Measurements from ENCODE around the gene NRXN2.

The NRXN2 gene

GRCh38 chr11:64743591-64744543 is 20.9 kb upstream of the NRXN2 start, which contains the start of gene RASGRP2:
RASGRP2 (minus strand) TSS chr11:64744142; CDS start chr11:64742866, 1,276 bp downstream.
- no peak for DNase-seq (ENCODE audit: low read depth)

GRCh38 chr11:64742889-64743590 is 20.0 kb upstream of the NRXN2 start:
- DNase-seq (ENCODE audit: low read depth) = no peak

DNA sequence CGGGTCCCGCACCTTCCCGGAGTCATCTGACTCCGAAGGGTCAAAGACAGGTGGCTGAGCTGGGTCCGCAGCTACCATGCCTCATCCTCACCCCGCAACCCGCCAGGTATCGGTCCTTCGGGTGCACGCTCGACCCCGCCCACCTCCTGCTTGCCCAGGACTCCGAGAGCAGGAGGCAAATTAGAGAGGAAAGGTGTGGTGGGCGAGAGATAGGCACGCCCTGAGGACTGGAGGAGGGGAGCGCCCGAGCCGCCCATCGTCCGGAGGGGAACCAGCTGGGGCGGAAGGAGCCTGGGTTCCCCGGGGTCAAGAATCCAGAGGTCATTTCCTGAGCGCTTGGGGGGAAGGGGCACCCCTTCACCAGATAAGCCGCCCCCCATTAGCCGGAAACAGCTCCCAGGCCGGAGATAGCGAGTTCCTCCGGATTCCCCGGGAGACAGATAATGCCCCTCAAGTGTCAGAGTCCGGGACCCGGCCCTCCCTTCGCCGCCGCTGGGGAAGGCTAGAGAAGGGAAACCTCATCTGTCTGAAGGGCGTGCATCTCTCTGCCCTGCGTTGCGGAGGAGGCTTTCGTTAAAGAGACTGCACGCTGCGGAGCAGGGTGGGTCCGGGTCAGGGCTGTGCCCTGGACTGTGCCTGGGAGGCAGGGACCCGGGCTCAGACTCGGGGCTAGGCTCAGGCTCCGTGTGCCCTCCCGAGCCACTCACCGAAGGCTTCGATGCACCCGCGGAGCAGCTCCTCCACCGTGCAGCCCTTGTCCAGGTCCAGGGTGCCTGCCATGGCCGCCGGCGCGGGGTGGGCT is 19.3 kb upstream of the NRXN2 start:
- no peak for DNase-seq (ENCODE audit: low read depth)

DNA sequence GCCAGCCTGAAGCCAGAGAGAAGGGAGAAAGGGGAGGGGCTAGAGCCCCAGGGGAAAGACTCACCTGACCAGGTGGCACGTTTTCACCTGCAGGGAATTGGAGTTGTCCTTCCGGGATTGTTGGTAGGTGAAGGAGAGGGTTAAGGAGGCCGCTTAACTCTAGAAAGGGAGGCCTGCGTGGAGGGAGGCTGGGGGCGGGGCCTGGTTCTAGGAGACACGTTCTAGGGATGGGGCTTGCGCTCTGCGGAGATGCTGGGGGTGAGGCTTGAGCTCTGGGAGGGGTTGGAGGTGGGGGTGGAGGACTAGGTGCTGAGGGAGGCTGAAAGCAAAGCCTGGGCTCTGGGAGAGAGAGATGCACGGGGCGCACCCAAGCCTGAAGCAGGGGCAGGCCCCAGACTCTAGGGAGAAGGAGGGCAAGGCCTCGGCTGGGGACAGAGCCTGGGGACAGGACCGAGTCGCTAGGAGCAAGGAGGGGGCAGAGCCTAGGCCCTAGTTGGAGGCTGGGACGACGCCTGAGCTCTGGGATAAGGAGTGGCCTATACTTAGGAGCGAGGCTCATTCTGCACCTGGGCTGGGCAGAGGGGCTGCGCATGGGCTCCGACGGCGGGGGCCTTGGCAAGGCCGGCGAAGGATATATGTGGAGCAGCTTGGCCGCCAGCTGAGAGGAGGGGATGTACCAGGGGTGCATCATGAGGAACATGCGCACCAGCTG is 18.5 kb upstream of the NRXN2 start:
- no peak for DNase-seq (ENCODE audit: low read depth)

- DNase-seq (ENCODE audit: low read depth) = no peak
Measured at GRCh38 chr11:64739871-64740270, 16.9 kb upstream of the NRXN2 start.

GRCh38 chr11:64736654-64737053 is 13.7 kb upstream of the NRXN2 start:
- DNase-seq (ENCODE audit: low read depth) = no peak

- no peak for DNase-seq (ENCODE audit: low read depth)
Measured at GRCh38 chr11:64735725-64736259, 12.8 kb upstream of the NRXN2 start.

DNA sequence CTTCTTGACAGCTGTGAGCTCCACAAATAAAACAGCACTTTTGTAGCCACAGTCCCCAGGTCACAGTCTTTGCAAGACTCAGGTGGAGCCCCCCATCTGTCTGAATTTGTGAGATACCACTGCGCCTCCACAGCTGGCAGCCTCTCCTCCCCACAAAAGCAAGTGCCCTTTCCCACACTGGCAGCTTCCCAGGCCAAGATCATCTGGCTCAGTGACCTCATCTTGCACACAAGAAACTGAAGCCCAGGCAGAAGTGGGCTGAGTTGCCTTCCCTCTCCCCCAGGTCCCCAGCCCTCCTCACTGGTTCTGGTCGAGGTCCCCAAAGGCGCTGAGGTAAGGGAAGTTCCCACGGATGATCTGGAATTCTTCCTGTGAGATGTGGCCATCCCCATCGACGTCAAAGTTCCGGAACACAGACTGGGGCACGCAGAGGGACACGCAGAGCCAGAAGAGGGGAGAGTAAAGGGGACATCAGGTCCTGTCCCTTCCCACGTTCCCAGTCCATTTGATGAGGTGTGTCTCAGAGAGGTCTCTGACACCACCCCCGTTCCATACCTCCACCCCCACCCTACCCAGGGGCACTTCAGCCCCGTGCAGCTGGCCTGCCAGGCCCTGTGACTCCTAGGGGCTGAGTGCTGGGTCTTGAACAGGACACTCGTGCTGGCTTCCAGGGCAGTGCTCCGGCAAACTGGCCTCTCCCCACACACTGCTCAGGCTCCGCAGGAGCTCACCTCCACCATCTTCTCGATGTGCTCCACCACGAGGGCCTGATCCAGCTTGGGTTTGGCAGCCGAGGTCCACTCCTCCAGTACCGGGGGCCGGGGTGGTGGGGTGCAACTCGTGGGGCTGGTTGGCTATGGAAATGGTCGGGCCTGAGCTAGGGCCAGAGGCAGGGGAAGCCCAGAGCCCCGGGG is 12.1 kb upstream of the NRXN2 start:
- DNase-seq (ENCODE audit: low read depth) = no peak

- DNase-seq (ENCODE audit: low read depth) = no peak
Measured at GRCh38 chr11:64731601-64732000, 8.6 kb upstream of the NRXN2 start.

GRCh38 chr11:64729851-64730382 is 6.9 kb upstream of the NRXN2 start:
- DNase-seq (ENCODE audit: low read depth) = no peak

- DNase-seq (ENCODE audit: low read depth) = no peak
Measured at GRCh38 chr11:64728757-64729365, 5.9 kb upstream of the NRXN2 start.

DNA sequence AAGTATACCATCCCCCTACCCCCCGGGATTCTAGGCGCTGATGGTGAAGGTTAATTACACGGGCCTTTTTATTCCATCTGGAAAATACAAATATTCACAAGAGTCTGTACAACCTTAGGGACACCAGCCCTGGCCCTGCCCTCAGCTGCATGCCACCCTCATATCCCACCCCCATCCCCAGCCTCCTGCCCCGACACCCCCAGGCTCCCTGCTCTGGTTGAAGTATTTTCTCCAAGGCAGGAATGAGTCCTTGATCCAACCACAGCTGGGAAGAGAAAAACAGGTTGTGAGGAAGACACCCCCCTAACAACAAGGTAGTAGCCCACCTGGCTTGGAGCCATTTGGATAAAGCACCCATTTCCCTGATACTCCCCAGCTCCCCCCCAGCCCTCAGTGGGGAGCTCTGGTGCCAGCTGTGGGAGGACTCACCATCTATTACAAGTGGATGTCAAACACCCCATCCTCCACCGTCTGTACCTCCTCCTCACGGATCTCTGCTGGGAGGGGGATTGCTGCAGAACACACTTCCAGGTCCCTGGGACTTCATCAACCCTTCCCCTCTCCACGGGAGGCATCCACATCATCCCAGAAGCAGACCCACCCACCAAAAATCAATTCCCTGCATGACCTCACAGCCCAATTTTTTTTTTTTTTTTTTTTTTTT is 4.0 kb upstream of the NRXN2 start:
- no peak for DNase-seq (ENCODE audit: low read depth)

DNA sequence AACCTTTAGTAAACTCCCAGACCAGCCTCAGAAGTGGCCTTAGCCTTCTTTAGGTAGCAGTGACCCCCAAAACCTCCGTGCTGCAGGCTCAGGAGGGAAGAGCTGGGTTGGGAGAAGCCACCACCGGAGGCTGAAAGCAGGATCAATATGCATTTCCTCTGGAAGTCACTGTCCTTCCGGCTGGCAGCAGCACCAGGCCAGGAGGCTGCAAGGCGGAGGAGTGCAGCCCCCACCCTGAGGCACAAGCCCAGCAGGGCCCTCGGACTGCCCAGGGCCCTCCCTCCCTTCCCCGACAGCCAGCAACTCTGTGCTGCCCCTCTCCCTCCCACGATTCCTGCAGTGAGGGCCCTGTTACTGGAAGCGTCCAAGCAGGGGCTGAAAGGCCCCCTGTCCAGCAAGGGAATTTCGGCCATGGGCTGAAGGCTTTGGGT is 3.2 kb upstream of the NRXN2 start:
- DNase-seq (ENCODE audit: low read depth) = no peak

- DNase-seq (ENCODE audit: low read depth) = no peak
Measured at GRCh38 chr11:64724863-64725532, 2.0 kb upstream of the NRXN2 start.

- DNase-seq (ENCODE audit: low read depth) = no peak
Measured at GRCh38 chr11:64723907-64724862, 1.2 kb upstream of the NRXN2 start.

- DNase-seq (ENCODE audit: low read depth) = no peak
Measured at GRCh38 chr11:64722141-64723065, 594 bp downstream of the NRXN2 start.
